HG03378 (cell line): ENCODE data around the gene CACNA1C.

ENCODE experiments used
- ATAC-seq: cut with Tn5 transposase; IDR thresholded peaks from one replicate; pipeline ENCODE4 v1.9.1; 2021; ENCODE audit warnings: mild to moderate bottlenecking, moderate library complexity; ENCODE audit not compliant: unreplicated experiment

CACNA1C gene

GRCh38 chr12:2629051-2629450 lies 576.3 kb downstream of the CACNA1C start:
- ATAC-seq: no peak

- ATAC-seq: no peak
Measured at GRCh38 chr12:2631653-2632350, 579.0 kb downstream of the CACNA1C start.

GRCh38 chr12:2633176-2633824 lies 580.5 kb downstream of the CACNA1C start:
- no peak for ATAC-seq

- ATAC-seq: no peak
Measured at GRCh38 chr12:2633825-2634200, 581.0 kb downstream of the CACNA1C start.

- ATAC-seq: no peak
Measured at GRCh38 chr12:2634471-2634870, 581.7 kb downstream of the CACNA1C start.

GRCh38 chr12:2636741-2637340 lies 584.1 kb downstream of the CACNA1C start:
- no peak for ATAC-seq

- no peak for ATAC-seq
Measured at GRCh38 chr12:2637371-2637770, 584.6 kb downstream of the CACNA1C start.

GRCh38 chr12:2638273-2639019 lies 585.7 kb downstream of the CACNA1C start:
- ATAC-seq: no peak

- no peak for ATAC-seq
Measured at GRCh38 chr12:2639020-2639298, 586.2 kb downstream of the CACNA1C start.

- no peak for ATAC-seq
Measured at GRCh38 chr12:2640281-2640680, 587.5 kb downstream of the CACNA1C start.

GRCh38 chr12:2640709-2641108 lies 587.9 kb downstream of the CACNA1C start:
- no peak for ATAC-seq

GRCh38 chr12:2641207-2641606 lies 588.4 kb downstream of the CACNA1C start:
- no peak for ATAC-seq

GRCh38 chr12:2641761-2642160 lies 589.0 kb downstream of the CACNA1C start:
- ATAC-seq: no peak

GRCh38 chr12:2642176-2642892 lies 589.5 kb downstream of the CACNA1C start:
- ATAC-seq: no peak

GRCh38 chr12:2642896-2643425 lies 590.2 kb downstream of the CACNA1C start:
- ATAC-seq: no peak

- ATAC-seq: no peak
Measured at GRCh38 chr12:2643576-2644135, 590.9 kb downstream of the CACNA1C start.

GRCh38 chr12:2644683-2645405 lies 592.1 kb downstream of the CACNA1C start:
- ATAC-seq: no peak

- no peak for ATAC-seq
Measured at GRCh38 chr12:2645460-2645859, 592.7 kb downstream of the CACNA1C start.

GRCh38 chr12:2646341-2646740 lies 593.6 kb downstream of the CACNA1C start:
- no peak for ATAC-seq

GRCh38 chr12:2647186-2647585 lies 594.4 kb downstream of the CACNA1C start:
- no peak for ATAC-seq
